Breast epithelium (tissue), 3 donors: ENCODE data around the gene FOXD1.

Experiments
- POLR2A ChIP-seq: fragments of 450-650 bp; IDR thresholded peaks from one replicate; pipeline ENCODE4 v1.6.1; 2016; ENCODE audit warnings: antibody characterized with exemption, mild to moderate bottlenecking, moderate library complexity
- POLR2AphosphoS5 ChIP-seq, 3 donors: sonication (generic); formaldehyde crosslinking; IDR thresholded peaks; one replicate each; pipeline ENCODE4 v1.6.1; 2017; ENCODE audit warnings: antibody characterized with exemption in 3 of 3
- TF ChIP-seq, protein P1 (sequence below), 3 donors: fragments of 450-650 bp; IDR thresholded peaks; one replicate each; pipeline ENCODE4 v1.5.1; 2016 to 2017; ENCODE audit warnings: antibody characterized with exemption in 3 of 3, mild to moderate bottlenecking in 3 of 3, moderate library complexity in 3 of 3

DNA sequence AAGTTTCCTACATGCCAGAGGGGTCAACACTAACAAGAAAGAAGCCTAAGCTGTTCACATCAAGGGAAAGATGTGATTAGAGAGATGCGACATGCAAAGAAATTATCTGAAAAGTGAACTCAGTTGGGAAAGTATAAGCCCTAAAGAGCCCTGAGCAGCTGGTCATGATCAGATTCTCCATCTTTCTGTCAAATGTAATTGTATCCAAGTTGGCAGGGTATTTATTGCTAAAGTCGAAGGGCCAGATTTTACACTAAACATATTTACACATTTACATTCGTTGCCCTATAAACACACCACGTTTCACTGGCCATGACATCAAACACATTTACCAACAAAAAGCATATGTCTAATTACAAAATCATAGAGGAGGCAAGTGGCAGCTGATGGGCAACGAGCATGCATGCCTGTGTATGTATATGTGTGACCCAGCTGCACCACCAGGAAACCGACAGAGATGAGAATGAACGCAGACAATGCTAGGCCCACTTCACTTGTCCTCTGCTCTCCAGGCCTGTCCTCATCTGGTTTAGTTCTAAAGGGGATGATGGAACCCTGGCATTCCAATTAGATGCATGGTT lies 6.3 kb downstream of the FOXD1 start:
- TF ChIP-seq, protein P1, sequence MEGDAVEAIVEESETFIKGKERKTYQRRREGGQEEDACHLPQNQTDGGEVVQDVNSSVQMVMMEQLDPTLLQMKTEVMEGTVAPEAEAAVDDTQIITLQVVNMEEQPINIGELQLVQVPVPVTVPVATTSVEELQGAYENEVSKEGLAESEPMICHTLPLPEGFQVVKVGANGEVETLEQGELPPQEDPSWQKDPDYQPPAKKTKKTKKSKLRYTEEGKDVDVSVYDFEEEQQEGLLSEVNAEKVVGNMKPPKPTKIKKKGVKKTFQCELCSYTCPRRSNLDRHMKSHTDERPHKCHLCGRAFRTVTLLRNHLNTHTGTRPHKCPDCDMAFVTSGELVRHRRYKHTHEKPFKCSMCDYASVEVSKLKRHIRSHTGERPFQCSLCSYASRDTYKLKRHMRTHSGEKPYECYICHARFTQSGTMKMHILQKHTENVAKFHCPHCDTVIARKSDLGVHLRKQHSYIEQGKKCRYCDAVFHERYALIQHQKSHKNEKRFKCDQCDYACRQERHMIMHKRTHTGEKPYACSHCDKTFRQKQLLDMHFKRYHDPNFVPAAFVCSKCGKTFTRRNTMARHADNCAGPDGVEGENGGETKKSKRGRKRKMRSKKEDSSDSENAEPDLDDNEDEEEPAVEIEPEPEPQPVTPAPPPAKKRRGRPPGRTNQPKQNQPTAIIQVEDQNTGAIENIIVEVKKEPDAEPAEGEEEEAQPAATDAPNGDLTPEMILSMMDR (IDR thresholded peaks at IDR 0.05): no peak
- no peak for TF ChIP-seq POLR2A
- no peak for TF ChIP-seq POLR2AphosphoS5 (IDR thresholded peaks at IDR 0.05)
